NCI-H345 (cell line): ENCODE results near the gene MAPKAP1.

Experiments
- DNase-seq: peaks from one replicate; lab custom pipeline; 2025; lab: John Stamatoyannopoulos, UW

Gene MAPKAP1

DNA sequence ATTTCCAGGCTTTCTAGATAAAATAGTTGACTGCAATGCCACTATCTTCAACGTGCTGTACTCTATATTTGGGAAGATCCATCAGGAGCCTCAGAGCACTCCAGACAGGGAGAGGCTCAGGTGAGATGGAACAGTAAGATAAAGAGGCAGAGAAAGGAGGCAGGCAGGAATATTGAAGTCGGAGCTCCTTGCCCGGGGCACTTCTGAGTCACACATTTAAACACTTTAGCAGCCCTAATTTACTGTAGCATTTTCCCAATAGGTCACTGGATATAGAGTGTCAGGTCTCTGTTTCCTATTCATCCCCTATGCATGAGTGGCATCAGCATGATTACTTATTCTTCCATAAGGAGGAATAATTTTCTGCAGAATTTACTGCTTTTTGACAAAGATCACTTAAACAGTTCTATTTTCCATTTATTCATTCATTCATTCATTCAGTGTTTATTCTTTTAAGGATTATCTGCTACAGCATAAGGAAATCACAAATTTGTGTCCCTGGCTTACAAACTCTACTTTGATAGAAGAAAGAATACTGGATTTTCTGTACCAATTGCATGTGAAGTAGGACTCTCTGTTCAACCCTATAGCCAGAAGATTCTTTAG is 170.7 kb downstream of the MAPKAP1 start:
- DNase-seq, result no peak

DNA sequence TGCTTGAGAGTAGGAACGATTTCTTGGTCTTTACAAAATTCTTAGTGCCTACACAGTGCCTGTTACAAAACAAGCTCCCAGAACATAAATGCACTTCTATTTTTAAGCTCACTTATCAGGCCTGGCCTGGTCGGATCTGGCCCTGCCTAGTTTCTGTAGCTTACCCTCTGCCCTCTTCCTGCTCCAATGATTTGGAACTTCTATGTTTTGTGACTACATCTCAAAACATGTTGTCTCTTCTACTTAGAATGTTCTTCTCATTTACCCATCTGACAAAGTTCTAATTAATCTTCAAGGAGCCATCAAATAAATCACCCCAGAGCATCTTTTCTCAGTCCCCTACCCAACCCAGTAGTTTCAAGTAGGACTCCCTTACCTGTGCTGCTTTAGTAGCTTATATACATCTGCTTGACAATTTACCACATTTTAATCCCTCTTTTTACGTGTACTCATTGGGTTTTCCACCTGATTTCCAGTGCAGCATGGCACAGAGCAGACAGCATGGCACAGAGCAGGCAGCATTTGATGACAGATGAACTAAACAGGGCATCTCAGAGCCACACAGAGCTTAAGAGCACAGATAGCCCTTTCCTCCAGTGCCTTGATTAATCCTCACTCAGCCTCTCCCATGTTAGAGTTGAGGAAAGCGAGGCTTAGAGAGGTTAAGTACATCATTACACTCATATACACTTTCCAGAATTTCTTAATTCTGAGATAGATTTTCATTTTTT is 171.9 kb downstream of the MAPKAP1 start:
- no peak for DNase-seq

GRCh38 chr9:125532812-125533594 is 174.0 kb downstream of the MAPKAP1 start:
- DNase-seq, result no peak

GRCh38 chr9:125532412-125532811 is 174.6 kb downstream of the MAPKAP1 start:
- no peak for DNase-seq

GRCh38 chr9:125529589-125530515 is 177.2 kb downstream of the MAPKAP1 start:
- no peak for DNase-seq

DNA sequence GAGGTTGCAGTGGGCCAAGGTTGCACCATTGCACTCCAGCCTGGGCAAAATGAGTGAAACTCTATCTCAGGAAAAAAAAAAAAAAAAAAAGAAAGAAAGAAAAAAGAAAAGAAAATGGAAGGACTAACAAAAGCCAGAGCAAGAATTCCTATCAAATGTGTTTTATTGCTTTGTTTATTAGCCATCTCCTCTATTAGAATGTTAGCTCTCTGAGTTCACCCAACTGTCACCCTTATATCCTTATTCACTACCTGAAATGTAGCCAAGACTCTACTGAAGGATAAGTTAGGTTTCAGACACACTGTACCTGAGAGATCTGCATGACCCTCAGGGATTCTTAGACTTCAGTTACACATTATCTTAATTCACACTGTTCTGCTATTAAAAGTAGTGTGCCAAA is 177.9 kb downstream of the MAPKAP1 start:
- no peak for DNase-seq

DNA sequence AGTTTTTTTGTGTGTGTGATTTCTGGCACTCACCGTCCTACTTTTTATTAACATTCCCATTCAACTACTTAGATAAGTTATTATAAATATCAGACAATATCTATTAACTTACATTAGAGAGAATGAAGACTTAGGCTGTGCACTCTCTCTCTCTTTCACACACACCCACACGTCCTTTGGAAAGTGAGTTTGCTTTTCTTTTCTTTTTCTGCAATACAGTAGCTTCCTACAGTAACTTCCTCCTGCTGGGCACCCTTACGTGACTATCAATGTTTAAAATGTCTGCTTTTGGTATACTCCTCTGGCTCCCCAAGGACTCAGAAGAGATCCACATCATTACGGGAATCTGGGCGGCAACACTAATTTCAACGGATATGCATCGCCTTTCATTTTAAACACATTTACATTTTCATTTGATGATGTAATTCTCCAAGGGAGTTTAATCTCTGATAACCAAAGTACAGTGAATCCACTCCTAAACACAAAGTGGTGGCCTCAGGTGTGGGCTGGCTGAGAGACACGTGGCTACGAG is 179.5 kb downstream of the MAPKAP1 start:
- DNase-seq, result no peak

DNA sequence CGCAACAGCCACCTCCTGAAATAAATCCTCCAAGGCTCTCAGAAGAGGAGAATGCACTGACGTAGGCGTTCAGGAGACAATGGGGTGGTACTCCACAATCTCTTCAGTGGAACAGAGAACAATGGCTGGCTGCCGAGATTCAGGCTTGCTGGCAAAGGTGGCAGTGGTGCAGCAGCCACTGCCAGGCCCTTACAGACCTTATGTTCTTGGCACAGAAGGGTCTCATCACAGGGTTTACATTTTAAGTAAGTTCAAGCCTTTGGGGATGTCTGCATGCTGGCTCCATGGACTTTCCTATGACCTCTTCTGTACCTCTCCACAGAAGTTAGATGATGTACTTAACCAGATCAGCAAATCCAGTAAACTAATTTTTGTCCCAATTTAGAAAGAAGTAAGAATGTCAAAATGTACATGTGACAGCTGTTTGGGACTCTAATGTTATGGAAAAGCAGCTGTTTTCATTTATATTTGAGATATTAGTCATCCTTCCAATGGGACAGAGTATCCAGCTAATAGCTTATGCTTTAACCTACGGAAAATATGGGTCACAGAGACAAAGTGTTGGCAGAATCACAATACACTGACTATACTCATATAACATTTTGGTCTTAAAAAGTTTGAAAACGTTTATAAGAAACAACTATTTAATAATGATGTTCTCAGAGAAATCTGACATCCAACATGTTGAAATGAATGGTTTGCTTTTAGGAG is 180.9 kb downstream of the MAPKAP1 start:
- DNase-seq, result peak; percentile 38

GRCh38 chr9:125524583-125525355 is 182.2 kb downstream of the MAPKAP1 start:
- DNase-seq, result no peak

- no peak for DNase-seq
Observed at GRCh38 chr9:125523681-125524080, 183.3 kb downstream of the MAPKAP1 start.

GRCh38 chr9:125522328-125522725 is 184.7 kb downstream of the MAPKAP1 start:
- DNase-seq, result no peak

- no peak for DNase-seq
Observed at GRCh38 chr9:125521462-125522327, 185.3 kb downstream of the MAPKAP1 start.

- DNase-seq, result no peak
Observed at GRCh38 chr9:125519734-125520133, 187.3 kb downstream of the MAPKAP1 start.

GRCh38 chr9:125517577-125517976 is 189.4 kb downstream of the MAPKAP1 start:
- no peak for DNase-seq

DNA sequence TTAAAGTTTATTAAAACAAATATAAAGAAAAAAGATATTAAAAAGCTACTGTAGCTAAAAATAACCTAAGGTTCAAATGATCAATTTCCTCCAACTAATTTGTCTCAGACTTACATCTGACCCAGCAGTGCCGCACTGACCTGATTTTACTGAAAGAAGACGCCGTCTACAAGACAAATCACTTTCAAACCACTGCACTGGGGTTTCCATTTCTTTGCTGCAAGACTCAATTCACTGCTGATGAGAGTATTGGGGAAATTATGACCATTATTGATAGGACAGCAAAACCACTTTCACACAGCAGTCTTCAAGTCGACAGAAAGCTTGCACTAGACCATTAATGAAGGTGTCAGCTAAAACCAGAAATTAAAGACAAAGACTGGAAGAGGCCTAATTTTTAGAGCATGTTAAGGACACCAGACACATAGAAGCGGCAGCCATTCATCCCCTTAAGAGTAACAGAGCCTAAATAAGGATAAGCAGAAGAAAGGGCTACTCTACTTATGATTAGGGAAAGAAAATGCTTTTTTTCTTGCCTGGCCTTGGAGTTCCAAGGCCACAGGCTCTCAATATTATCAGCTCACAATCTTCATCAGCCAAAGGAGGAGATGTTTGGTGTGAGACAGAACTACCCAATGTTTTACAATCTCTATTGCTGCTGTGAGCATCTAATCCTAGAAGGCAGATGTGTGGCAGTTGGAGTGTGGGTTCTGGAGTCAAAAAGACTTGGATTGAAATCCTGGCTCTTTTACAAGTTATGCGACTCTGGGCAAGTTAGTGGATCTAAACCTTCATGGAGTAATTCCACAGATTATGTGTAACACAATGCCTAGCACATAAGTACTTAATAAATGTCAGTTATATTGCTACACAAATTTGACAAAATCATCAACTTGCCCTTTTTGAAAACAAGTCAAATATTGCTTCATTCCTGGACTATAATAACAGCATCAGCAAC is 190.7 kb downstream of the MAPKAP1 start:
- DNase-seq, result no peak

- DNase-seq, result no peak
Observed at GRCh38 chr9:125515281-125515680, 191.7 kb downstream of the MAPKAP1 start.

- no peak for DNase-seq
Observed at GRCh38 chr9:125514468-125514867, 192.5 kb downstream of the MAPKAP1 start.
